Skin epidermis (tissue), 12 donors: ENCODE data around the gene MCM9.

Experiments used
- H3K27ac ChIP-seq, 21 experiments: fragments of 200-600 bp; sonication (generic) in 11 of 21; one replicate each; pipeline ENCODE4 v1.5.0; 2020; ENCODE audit warnings: mild to moderate bottlenecking in 3 of 21, inconsistent platforms in 2 of 21, moderate library complexity in 2 of 21
- H3K4me3 ChIP-seq, 7 experiments: fragments of 200-600 bp; sonication (generic) in 2 of 7; one replicate each; pipeline ENCODE4 v1.5.0; 2020; ENCODE audit warnings: inconsistent platforms in 2 of 7, mild to moderate bottlenecking in 2 of 7, moderate library complexity in 1 of 7

The MCM9 gene

DNA sequence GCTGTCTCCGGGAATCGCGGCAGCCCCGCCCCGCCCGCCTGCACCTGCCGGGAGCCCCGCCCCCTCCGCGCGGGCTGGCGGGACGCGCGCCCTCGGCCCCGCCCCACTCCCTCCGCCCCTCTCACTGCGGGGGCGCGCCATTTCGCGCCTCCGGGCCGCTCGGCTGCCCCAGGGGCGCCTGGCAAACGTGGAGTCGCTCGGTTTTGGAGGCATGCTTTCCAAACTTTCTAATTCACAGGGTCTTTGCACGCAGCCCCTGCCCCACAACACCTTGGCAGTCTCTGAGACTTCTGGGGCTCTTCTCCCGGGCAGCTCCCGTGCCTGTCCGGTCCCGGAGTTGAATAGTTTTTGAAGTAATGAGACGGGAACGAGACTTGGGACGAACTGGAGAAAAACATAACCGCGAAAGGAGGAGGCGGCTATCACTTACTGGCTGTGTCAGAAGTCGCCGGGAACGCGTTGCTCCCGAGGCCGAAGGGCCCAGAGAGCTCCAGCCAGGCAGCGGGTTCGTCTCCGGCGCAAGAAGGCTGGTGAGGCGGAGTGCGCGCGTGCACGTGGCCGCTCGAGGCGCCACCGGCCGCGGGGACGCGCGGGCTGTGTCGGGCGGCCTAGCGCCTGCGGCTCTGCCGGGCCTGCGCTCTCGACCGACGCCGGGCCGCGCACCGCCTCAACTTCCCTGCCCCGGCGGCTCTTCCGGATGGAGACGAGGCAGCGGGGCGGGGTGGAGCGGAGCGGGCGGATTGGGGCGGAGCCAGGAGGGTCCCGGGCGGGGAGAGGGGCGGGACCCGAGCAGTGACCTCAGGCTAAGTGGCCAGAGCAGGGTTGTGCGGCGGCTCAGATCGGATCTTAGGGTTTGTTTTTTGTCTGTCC, at the start of gene MCM9:
TSS of gene MCM9 (minus strand) at position 699 of the 870 bp plus-strand sequence. CDS start 3,436 bp downstream, outside the sequence.
- H3K27ac ChIP-seq = peak within 1 kb of the TSS; percentile 73 to 96 (median 89)
- H3K4me3 ChIP-seq = peak within 1 kb of the TSS; percentile 77 to 98 (median 86)

DNA sequence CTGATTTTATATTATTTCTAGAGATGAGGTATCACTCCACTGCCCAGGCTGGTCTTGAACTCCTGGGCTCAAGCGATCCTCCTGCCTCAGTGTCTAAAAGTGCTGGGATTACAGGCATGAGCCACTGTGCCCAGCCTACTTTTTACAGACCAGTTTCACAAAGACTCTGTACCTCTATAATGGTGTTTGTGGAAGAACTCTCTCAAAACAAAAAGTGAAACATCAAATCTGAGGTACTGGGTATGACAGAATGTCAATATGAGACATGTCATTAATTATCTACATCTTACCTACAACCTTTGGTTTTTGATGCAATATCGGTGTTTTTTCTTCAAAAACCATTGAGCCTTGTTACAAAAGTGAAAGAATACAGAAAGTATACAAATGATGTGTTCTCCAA, 49.4 kb upstream of the MCM9 start:
- Histone ChIP-seq H3K4me3 (no peak overlapping the region), H3K27ac (no peak overlapping the region)

DNA sequence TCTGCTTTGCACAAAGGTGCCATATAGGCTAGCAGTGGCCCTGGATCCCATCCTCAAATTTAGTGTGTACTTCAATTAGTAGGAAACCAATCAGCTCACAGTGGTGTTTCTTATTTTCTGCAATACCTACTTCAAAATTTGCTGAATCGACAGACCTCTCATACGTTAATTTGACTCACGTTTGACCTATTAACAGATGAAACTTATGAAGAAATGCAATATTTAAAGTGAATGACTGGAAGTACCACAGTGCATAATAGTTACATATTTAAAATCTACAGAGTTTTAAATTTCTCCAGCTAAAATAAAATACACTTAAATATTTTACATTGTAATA, 47.6 kb upstream of the MCM9 start:
- no peak overlapping the region for H3K4me3 ChIP-seq
- H3K27ac ChIP-seq = no peak overlapping the region

DNA sequence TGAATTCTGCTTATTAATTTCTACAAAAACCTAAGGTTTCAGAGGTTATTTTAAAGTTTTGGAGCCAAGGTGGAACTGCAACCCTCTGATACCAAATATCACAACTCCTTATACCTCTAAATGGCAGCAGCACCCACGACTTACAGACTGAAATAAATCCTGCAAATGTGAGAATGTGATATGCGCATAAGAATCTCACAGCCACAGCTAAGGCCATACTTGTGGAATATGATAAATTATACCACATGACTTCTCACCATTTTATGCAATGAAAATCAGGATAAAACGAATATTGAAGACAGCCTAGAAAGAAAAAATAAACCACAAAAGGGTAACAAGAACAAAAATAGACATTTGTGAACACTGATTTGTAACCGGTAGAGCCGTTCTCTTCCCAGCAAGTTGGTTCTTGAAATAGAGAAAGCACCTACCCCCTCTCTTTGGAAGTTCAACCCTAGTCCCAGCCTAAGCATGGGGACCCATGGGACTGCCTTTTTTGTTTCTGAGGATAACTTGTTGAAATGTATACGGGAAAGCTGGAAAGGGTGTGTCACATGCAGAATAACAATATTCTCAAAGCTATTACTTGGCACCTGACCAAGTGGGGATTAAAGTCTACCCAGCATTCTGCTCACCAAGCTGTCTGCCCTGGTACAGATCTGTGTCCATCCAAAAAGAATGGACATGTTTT, 47.1 kb upstream of the MCM9 start:
- no peak overlapping the region for H3K4me3 ChIP-seq
- H3K27ac ChIP-seq = no peak overlapping the region

DNA sequence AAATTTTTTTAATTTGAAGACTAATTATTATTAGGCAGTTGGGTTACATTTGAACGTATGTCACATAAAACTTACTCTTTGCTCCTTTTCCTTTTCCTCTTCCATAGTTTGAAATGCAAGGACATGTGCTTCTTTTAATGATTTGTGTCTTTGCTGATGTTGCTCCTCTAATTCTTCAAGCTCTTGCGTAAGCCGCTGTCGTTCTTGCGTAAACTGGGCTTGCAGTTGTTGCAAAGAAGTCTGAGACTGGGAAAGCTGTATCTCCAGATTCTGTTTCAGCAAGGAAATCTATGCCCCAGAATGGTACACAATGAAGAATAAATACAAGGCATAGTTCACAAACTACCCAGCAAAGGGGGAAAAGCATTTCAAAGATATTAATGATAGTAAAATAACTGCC, 45.1 kb upstream of the MCM9 start:
- Histone ChIP-seq H3K27ac (no peak overlapping the region), H3K4me3 (no peak overlapping the region)

DNA sequence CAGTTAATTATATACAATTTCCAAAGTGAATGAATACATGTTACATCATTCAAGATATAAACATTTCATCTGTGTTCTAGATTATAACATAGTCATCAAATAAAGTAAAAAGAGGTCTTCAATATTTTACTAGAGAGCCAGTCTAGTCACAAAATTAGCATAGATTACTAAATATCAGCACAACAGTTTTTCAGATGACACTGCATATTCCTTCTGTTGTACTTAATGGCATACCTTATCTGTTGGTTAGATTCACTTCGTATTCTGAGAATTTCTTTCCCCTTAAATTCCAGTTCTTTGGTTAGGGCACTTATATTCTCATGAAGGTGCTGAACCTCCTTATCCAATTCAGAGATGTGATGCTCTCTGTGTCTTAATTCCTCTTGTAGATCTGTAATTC, 39.8 kb upstream of the MCM9 start:
- no peak overlapping the region for H3K4me3 ChIP-seq
- no peak overlapping the region for H3K27ac ChIP-seq

DNA sequence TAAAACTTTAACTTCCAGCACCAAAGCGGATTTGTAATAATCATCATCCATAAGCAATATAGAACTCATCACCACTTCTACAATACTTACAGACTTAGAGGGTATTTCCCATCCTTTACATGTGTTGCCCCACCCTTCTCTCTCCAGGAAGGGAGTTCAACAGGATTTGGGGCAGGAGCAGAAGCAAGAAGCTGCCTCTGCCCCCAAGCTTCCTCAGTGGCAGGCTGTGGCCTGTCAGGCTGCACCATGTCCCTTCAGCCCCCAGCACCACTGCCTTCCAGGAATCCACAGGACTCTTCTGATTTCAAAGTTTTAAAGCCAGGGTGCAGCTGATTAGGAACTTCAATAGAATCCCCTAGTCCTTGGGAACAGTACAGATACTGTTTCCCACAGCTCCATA, 36.7 kb upstream of the MCM9 start:
- no peak overlapping the region for H3K27ac ChIP-seq
- H3K4me3 ChIP-seq = no peak overlapping the region

DNA sequence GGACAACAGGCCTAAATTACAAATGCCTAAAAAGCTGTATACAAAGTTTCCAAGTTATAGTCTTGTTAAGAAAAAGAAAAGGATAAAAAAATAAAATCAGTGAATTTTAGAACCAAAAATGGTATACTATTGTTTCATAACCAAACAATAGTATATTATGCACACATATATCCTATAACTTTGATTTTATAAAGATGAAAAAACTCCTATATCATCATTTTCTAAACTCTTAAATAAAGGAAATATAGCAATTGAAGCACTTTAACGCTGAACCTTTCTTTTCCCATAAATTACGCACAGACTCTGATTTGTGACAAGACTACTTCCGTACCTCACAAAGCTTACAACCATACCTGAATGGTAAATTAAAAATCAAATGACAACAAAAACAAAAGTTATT, 35.9 kb upstream of the MCM9 start:
- H3K4me3 ChIP-seq = no peak overlapping the region

DNA sequence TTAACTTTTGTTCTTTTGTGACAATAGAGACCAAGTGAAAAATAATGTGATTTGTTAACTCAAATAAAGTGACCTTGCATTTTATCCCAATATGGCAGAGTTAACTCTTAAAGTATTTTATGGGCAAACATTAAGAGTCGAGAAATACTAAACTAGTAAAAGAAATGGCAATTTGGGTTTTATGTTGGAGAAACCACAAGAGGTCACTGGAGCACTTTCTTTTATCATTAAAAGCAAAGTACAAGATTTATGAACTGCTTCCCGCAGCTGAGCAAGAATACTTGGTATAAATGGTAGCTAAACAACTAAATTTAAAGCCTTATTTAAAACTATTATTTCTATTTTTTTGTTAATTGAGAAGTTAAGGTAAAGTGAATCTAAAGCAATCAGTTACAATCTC, 33.5 kb upstream of the MCM9 start:
- H3K4me3 ChIP-seq = no peak overlapping the region

More for the DNA sequence above, 35.9 kb upstream of the MCM9 start:
- no peak overlapping the region for H3K27ac ChIP-seq

DNA sequence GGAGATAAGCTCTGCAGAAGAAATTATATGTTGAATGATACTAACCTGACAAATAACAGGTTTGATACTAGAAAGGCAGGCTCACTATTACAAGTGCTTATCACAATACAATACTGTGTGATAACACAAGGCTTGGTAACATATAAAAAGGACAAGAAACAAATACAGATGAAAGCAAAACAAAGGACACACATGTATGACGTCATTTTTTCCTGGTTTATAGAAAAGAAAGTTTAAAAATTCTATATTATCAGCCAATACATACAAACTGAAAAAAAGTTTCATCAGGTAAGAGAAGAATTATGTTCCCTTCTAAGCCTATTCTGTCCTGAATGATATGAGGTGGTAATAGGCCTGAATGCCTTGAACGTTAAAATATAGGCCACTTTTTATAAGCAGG, 32.3 kb upstream of the MCM9 start:
- Histone ChIP-seq H3K27ac (no peak overlapping the region), H3K4me3 (no peak overlapping the region)

More for the DNA sequence above, 33.5 kb upstream of the MCM9 start:
- no peak overlapping the region for H3K27ac ChIP-seq

DNA sequence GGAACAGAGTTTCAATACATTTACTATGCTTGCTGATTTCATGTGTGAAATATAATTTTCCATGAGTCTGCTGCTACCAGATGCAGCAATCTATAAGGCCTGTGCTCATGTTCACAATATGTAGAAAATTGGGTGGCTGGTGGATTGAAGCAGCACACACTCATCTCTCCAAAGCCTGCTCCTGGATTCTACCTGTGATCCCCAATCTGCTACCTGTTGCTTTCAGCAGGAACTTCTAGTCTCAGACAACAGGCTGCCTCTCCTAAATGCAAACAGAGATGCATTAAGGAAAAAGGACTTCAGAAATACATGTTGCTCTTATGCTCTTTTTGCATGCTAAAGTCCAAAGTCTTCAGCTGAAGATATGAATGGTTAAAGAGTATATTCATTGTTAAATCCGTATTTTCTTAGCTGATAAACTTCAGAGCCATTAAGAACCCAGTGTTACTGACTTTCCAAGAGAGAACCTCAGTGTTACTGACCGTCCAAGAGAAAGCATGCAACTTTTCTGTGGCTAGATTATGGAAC, 30.9 kb upstream of the MCM9 start:
- Histone ChIP-seq H3K4me3 (no peak overlapping the region), H3K27ac (no peak overlapping the region)

DNA sequence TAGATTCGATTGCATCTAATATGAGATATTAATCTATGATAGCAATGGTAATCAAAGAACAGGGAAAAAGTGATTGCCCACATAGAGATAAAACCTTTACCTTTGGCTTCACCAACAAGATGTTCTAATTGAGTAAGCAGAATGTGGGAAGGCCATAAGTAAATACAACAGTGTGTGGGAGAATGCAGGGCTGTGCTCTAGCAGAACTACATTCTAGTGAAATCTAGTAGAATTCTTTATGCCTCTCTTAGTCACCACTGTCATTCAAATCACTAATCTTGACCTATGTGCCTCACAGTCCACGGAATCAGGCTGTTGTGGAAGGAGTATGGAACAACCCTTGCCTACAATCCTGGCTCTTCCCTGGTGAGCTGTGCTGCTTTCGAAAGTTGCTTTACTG, 30.4 kb upstream of the MCM9 start:
- H3K4me3 ChIP-seq = no peak overlapping the region
- H3K27ac ChIP-seq = no peak overlapping the region

DNA sequence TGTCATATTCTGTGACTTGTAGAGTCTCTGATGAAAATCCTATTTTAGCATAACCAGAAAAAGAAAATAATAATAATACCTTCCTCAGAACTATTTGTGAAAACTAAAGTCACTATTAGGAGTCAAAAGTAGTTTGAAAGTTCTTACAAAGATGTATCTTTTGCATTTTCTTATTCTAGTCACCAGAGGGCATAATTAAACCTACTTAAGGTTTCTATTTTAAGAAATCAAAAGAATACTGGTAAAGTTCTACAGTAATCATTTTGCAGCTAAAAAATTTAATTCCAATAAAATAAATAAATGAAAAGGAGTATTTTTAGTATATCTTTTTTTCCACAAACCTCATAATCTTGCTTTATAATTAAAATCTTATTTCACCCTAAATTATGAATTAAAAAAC, 28.0 kb upstream of the MCM9 start:
- Histone ChIP-seq H3K4me3 (no peak overlapping the region), H3K27ac (no peak overlapping the region)

DNA sequence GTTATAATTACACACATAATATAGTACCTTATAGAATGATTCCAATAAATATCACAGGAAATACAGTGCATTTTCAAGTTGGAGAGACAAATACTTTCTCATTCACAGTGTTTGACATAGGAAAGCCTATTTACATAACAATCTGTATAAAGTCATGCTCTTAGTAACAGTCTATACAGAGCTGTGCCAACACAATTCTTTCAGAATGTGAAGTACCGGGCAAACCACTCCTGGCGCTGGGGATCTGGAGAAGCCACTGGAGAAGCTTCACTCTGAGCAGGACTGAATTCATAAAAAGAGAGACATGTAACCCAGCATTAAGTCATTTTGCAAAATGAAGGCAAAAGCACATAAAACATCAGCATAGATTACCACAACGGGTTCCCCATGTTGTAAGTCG, 24.9 kb upstream of the MCM9 start:
- H3K27ac ChIP-seq = no peak overlapping the region
- no peak overlapping the region for H3K4me3 ChIP-seq

DNA sequence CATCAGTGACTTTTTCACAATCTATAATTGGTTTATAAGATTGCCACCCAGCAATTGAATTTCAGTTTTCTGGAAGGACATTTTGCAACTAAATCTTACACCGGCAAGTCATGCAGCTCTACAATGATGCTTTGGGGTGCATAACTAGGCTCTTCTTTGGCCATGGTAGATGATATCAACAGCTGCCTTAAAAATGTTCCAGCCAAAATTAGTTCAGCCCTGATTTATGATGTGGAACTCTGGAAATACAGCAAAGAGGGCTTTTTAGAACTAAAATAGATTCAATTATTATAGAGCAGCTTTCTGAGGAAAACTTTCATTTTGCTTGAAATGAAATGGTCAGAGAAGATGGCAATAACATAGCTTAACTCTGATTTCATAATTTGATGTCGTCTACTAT, 18.4 kb upstream of the MCM9 start:
- Histone ChIP-seq H3K27ac (no peak overlapping the region), H3K4me3 (no peak overlapping the region)

DNA sequence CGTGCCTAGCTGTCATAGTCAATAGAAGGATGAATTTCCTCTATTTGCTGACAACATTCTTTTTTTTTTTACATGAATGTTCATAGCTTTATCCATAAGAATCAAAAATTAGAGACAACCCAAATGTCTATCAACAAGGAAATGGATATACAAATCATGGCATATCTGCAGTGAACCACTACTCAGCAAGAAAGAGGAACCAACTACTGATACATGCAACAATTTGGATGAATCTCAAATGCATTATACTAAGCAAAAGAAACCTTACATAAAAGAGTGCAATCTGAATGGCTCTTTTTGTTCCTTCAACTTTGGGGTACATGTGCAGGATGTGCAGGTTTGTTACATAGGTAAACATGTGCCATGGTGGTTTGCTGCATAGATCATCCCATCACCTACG, 17.7 kb upstream of the MCM9 start:
- no peak overlapping the region for H3K4me3 ChIP-seq
- H3K27ac ChIP-seq = no peak overlapping the region

DNA sequence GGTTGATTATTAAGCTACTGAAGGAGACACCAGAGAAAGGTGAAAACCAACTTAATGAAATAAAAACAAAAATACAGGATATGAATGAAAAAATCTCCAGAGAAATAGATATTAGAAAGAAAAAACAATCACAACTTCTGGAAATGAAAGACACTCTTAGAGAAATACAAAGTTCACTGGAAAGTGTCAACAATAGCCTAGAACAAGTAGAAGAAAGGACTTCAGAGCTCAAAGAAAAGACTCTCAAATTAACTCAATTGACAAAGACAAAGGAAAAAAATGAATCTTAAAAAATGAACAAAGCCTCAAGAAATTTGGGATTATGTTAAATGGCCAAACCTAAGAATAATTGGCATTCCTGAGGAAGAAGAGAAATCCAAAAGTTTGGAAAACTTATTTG, 10.3 kb upstream of the MCM9 start:
- no peak overlapping the region for H3K4me3 ChIP-seq
- no peak overlapping the region for H3K27ac ChIP-seq

DNA sequence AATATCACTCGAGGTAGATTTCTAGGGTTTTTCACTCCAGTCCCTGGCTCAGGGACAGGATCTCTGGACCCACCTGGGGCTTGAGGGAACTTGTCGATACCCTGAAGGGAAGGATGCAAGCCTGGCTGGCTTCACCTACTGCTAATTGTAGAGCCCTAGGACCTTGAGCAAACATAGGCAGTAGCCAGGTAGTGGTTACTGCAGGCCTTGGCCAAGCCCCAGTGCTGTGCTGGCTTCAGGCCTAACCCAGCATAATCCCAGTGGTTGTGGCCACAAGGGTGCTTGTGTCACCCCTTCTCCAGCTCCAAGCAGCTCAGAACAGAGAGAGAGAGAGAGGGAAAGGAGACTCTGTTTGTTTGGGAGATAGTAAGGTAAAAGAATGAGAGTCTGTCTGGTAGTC, 5.8 kb upstream of the MCM9 start:
- no peak overlapping the region for H3K4me3 ChIP-seq
- H3K27ac ChIP-seq = no peak overlapping the region

DNA sequence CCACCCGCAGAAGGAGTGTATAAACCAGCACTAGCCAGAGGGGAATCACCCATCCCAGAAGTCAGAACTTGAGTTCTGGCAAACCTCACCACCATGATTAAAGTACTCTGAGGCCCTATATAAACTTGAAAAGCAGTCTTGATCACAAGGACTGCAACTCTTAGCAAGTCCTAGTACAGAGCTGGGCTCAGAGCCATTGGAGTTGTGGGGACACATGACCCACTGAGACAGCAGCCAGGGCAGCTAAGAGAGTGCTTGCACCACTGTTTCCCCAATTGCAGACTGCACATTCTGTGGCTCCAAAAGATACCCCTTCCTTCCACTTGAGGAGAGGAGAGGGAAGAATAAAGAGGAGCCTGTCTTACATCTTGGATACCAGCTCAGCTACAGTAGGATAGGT, 4.7 kb upstream of the MCM9 start:
- no peak overlapping the region for H3K27ac ChIP-seq
- no peak overlapping the region for H3K4me3 ChIP-seq

DNA sequence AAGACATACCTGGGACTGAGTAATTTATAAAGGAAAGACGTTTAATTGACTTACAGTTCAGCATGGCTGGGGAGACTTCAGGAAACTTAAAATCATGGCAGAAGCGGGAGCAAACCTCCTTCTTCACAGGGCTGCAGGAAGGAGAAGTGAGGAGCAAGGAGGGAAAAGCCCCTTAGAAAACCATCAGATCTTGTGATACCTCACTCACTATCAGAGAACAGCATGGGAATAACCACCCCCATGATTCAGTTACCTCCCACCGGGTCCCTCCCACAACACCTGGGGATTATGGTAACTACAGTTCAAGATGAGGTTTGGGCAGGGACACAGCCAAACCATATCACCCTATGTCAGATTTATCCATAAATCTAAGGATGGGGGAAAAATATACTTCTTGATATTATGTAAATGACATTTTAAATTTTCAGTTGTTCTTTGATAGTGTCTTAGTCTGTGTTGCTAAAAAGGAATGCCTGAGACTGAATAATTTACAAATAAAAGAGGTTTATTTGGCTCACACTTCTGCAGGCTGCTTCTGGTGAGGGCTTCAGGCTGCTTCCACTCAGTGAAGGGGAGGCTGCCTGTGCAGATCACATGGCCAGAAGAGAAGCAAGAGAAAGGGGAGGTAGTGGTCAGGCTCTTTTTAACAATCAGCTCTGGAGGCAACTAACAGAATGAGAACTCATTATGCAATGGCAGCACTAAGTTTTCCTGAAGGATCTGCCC, 1.2 kb upstream of the MCM9 start:
- no peak overlapping the region for H3K27ac ChIP-seq
- no peak overlapping the region for H3K4me3 ChIP-seq

DNA sequence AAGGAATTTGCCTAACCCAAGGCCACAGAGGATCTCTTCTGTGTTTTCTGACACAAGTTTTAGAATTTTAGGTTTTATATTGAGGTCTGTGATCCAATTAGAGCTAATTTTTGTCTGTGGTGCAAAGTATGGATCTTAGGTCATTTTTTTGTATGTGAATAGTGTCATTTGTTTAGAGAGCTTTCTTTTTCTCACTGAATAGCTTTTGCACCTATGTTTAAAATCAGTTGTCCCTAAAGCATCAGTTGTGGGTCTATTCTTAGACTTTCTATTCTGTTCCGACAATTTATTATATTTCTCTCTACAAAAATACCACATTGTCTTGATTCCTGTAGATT, 341 bp upstream of the MCM9 start:
- H3K27ac ChIP-seq = peak overlapping the region; percentile 73 to 96 (median 89)
- H3K4me3 ChIP-seq = peak overlapping the region; percentile 77 to 98 (median 86)
